HepG2 (cell line): ENCODE data around the gene PRKAR1A. TPM values are rescaled to one million over a fixed set of nuclear protein-coding genes. Genes with fewer than 3 reads are reported as not detected.

Source experiments
- BCL3 ChIP-seq: sonication (generic); formaldehyde crosslinking; IDR thresholded peaks from 2 replicates; pipeline ENCODE4 v1.5.1; 2020; ENCODE audit warnings: mild to moderate bottlenecking, missing genetic modification reagents, moderate library complexity
- DDIT3 ChIP-seq: sonication (generic); formaldehyde crosslinking; IDR thresholded peaks from 2 replicates; pipeline ENCODE4 v1.4.0; 2020; ENCODE audit warnings: mild to moderate bottlenecking, missing genetic modification reagents
- E2F1 ChIP-seq: sonication (generic); formaldehyde crosslinking; IDR thresholded peaks from 2 replicates; pipeline ENCODE4 v1.5.0; 2020; ENCODE audit warnings: missing genetic modification reagents
- FOXO4 ChIP-seq: sonication (generic); formaldehyde crosslinking; conservative IDR thresholded peaks from 2 replicates; pipeline ENCODE4 v1.8.1; 2023; ENCODE audit warnings: missing genetic modification reagents
- MAZ ChIP-seq, 2 experiments: sonication (generic) in 1 of 2; formaldehyde crosslinking in 1 of 2; IDR thresholded peaks; 2 replicates each; pipeline versions ENCODE4 v1.5.0 to v1.6.1; 2012 to 2020; ENCODE audit warnings: low read depth in 2 of 2, mild to moderate bottlenecking in 2 of 2, borderline replicate concordance in 1 of 2, improper control_type of control experiment in 1 of 2, low read length in 1 of 2, missing genetic modification reagents in 1 of 2, moderate library complexity in 1 of 2
- NPAS2 ChIP-seq: sonication (generic); formaldehyde crosslinking; IDR thresholded peaks from 2 replicates; pipeline ENCODE4 v1.8.0; 2022; ENCODE audit warnings: mild to moderate bottlenecking, missing genetic modification reagents, borderline replicate concordance
- REPIN1 ChIP-seq: sonication (generic); formaldehyde crosslinking; IDR thresholded peaks from 2 replicates; pipeline ENCODE4 v1.8.0; 2022; ENCODE audit warnings: missing genetic modification reagents, low read depth, mild to moderate bottlenecking, borderline replicate concordance
- ZBTB25 ChIP-seq: IDR thresholded peaks from 2 replicates; pipeline ENCODE4 v1.6.1; 2018; ENCODE audit warnings: missing genetic modification reagents
- ZKSCAN1 ChIP-seq: fragments of 150-350 bp; IDR thresholded peaks from 2 replicates; pipeline ENCODE4 v1.6.1; 2014; ENCODE audit warnings: low read length
- ZNF556 ChIP-seq: sonication (generic); formaldehyde crosslinking; IDR thresholded peaks from 2 replicates; pipeline ENCODE4 v1.4.0; 2020; ENCODE audit warnings: mild to moderate bottlenecking, missing genetic modification reagents, borderline replicate concordance
- ZNF883 ChIP-seq: sonication (generic); formaldehyde crosslinking; IDR thresholded peaks from 2 replicates; pipeline ENCODE4 v1.5.1; 2020; ENCODE audit warnings: mild to moderate bottlenecking, missing genetic modification reagents; ENCODE audit errors: not compliant biosample characterization
- ZUFSP ChIP-seq: sonication (generic); formaldehyde crosslinking; IDR thresholded peaks from 2 replicates; pipeline ENCODE4 v1.9.0; 2021; ENCODE audit warnings: missing genetic modification reagents, mild to moderate bottlenecking, borderline replicate concordance
- polyA plus RNA-seq, 8 experiments: library from polyadenylated mRNA; depleted of rRNA in 3 of 8; stranded (reverse) in 7 of 8; unstranded in 1 of 8; fragments of >200 nt; fragmentation: Illumina TruSeq in 4 of 8; extraction: Trizol in 4 of 8; gene quantifications; 2 replicates each; pipeline versions ENCODE4 v1.2.1 to v1.2.3, GENCODE V29; 2011 to 2016; ENCODE audit warnings: low read depth in 4 of 8, missing spikeins in 1 of 8, mixed read lengths in 1 of 8; ENCODE audit not compliant: insufficient read depth in 1 of 8
- total RNA-seq, 5 experiments: library from RNA; depleted of rRNA; stranded (reverse); fragments of >200 nt; fragmentation: Illumina TruSeq; extraction: Trizol; gene quantifications; 2 replicates each; pipeline ENCODE4 v1.2.3, GENCODE V29; 2016; ENCODE audit warnings: low read depth in 1 of 5
- TF ChIP-seq, protein P1 (sequence below): sonication (generic); formaldehyde crosslinking; IDR thresholded peaks from 2 replicates; pipeline ENCODE4 v1.8.0; 2022; ENCODE audit warnings: mild to moderate bottlenecking, missing genetic modification reagents, borderline replicate concordance
- TF ChIP-seq, protein P2 (sequence below): sonication (generic); formaldehyde crosslinking; IDR thresholded peaks from 2 replicates; pipeline ENCODE4 v1.5.0; 2020; ENCODE audit warnings: mild to moderate bottlenecking, missing genetic modification reagents

PRKAR1A gene
- total and polyA plus RNA-seq, 2 of the 13 experiments (the other 11 are each of a cell fraction or from before 2014, with no cell fraction given), result 265 to 266 TPM

DNA sequence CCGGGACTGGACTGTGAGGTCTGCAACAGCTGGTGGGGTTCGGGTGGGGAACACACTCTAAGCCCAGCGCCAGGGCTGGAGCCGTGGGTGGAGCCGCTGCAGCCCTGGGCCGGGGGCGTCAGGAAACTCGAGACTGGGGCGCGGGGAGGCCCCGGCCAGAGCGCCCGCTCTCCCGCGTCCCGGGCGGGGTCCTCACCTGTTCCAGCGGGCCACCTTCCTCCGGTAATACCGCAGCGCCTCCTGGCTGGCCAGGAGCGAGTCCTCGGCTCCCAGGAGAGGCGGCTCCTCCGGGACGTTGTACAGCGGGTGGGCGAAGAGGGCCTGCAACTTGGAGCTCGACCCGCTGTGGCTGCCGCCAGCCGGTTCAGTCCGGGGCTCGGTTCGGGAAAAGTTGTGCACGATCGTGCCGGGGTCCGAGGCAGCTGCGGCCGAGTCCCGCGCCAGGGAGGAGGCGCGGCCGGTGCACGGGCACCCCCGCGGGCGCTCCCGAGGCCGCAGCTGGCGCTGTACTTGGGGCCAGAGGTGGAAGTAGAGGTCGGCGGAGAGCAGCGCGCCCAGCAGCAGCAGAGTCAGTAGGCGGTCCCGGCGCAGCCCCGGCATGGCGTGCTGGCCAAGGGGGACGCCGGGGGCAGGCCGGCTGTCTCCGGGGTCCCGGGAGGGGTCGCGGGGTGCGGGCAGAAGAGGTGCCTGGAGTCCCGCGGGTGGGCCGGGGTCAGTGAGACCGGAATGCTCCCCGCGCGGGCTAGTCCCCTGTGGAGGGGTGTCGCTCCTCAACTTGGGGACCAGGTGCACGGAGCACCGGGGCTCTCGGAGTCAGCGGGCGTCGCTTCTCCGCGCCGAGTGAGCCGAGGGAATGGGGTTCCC, 88.1 kb downstream of the PRKAR1A start (continued):
- TF ChIP-seq BCL3 (CRISPR knock-in tag) (peak; percentile 78; the same call in 1 of the 2 replicates), REPIN1 (peak; percentile 75; the same call in 1 of the 2 replicates), NPAS2 (no peak), MAZ (IDR thresholded peaks at IDR 0.05; ENCODE audit: borderline replicate concordance, low read depth, low read length) (no peak), MAZ (CRISPR knock-in tag; IDR thresholded peaks at IDR 0.05; ENCODE audit: low read depth) (peak; percentile 89), ZKSCAN1 (no peak), FOXO4 (CRISPR knock-in tag) (no peak), DDIT3 (CRISPR knock-in tag) (no peak), E2F1 (CRISPR knock-in tag) (peak; percentile 72; the same call in 1 of the 2 replicates), ZUFSP (CRISPR knock-in tag) (no peak), ZNF556 (CRISPR knock-in tag) (peak; percentile 83; the same call in 1 of the 2 replicates), ZBTB25 (peak; percentile 72; the same call in 1 of the 2 replicates), ZNF883 (CRISPR knock-in tag) (peak; percentile 45)
- TF ChIP-seq, protein P1, sequence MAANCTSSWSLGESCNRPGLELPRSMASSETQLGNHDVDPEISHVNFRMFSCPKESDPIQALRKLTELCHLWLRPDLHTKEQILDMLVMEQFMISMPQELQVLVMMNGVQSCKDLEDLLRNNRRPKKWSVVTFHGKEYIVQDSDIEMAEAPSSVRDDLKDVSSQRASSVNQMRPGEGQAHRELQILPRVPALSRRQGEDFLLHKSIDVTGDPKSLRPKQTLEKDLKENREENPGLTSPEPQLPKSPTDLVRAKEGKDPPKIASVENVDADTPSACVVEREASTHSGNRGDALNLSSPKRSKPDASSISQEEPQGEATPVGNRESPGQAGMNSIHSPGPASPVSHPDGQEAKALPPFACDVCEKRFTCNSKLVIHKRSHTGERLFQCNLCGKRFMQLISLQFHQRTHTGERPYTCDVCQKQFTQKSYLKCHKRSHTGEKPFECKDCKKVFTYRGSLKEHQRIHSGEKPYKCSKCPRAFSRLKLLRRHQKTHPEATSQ (CRISPR knock-in tag), result 0 out of 2 replicates have a peak, but pooled peaks have one; percentile 51
- TF ChIP-seq, protein P2, sequence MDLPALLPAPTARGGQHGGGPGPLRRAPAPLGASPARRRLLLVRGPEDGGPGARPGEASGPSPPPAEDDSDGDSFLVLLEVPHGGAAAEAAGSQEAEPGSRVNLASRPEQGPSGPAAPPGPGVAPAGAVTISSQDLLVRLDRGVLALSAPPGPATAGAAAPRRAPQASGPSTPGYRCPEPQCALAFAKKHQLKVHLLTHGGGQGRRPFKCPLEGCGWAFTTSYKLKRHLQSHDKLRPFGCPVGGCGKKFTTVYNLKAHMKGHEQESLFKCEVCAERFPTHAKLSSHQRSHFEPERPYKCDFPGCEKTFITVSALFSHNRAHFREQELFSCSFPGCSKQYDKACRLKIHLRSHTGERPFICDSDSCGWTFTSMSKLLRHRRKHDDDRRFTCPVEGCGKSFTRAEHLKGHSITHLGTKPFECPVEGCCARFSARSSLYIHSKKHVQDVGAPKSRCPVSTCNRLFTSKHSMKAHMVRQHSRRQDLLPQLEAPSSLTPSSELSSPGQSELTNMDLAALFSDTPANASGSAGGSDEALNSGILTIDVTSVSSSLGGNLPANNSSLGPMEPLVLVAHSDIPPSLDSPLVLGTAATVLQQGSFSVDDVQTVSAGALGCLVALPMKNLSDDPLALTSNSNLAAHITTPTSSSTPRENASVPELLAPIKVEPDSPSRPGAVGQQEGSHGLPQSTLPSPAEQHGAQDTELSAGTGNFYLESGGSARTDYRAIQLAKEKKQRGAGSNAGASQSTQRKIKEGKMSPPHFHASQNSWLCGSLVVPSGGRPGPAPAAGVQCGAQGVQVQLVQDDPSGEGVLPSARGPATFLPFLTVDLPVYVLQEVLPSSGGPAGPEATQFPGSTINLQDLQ (CRISPR knock-in tag), result no peak
